ENCODE measurements around the gene DLK1. TPM values are rescaled to one million over a fixed set of nuclear protein-coding genes. Genes with fewer than 3 reads are reported as not detected.

Gene DLK1
- polyA plus RNA-seq, 1 donor from 2014 or later = not detected

DNA sequence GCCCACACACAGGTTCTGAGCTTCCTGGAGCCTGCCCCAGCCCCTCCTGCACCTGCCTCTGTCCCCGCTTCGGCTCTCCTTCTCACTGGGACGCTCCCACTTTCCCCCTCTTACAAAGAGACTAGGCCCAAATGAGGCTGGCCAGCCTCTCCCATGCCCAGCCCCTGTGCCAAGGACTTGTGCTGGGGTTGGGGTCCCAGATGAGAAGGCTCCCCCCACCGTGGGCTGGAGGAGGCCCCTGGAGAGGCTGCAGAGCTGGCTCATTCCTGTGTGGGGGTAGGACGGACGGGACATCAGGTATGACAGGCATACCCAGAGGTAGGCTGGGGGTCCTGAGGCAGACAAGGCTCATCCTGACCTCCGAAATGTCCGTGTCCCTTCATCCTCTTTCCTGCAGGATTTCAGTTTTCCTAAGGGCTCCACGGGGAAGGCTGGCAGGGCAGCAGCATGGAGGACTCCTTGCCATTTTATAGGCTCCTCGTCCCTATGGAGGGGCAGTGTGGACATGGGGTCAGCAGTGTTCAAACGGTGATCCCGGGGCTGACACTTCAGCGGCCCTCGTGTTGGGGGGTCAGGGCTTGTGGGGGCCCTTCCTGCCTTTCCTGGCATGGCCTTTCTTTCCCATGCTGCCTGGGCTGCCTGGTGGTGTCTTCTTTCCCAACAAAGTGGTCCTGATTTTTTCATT is 50.1 kb downstream of the DLK1 start:
- Mint-ChIP-seq H3K36me3 (no peaks in the 10 kb centered on the region), H3K27me3 (peaks cover 4% of the 10 kb centered on the region), H3K4me3 (no peak overlapping the region), H3K9me3 (no peaks in the 10 kb centered on the region), H3K27ac (no peak overlapping the region), H3K4me1 (no peaks in the 10 kb centered on the region)

DNA sequence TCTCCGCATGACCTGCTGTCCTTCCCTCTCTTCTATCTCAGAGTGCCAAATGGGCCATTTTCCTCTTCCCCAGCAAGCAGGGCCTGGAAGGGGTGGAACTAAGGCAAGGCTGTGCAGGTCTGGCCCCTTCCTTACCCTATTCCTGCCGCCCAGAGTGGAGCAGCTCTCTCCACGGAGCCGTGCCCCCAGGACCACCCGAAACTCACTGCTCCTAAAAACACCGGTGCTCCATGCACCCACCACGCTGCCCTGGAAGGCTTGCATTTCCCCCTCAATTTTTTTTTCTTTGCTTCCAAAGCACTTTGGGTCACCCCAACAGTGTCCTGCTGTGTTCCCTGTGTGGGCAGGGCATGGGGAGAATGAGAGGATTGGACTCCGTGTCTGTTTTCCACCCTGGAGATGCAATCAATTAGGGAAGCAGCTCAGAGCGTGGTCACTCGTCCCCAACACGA is 50.7 kb downstream of the DLK1 start:
- H3K27me3 Mint-ChIP-seq = peaks cover 4% of the 10 kb centered on the region
- H3K36me3 Mint-ChIP-seq = no peaks in the 10 kb centered on the region
- H3K4me1 Mint-ChIP-seq = no peaks in the 10 kb centered on the region
- no peak overlapping the region for H3K27ac Mint-ChIP-seq
- H3K4me3 Mint-ChIP-seq = no peak overlapping the region
- no peaks in the 10 kb centered on the region for H3K9me3 Mint-ChIP-seq

DNA sequence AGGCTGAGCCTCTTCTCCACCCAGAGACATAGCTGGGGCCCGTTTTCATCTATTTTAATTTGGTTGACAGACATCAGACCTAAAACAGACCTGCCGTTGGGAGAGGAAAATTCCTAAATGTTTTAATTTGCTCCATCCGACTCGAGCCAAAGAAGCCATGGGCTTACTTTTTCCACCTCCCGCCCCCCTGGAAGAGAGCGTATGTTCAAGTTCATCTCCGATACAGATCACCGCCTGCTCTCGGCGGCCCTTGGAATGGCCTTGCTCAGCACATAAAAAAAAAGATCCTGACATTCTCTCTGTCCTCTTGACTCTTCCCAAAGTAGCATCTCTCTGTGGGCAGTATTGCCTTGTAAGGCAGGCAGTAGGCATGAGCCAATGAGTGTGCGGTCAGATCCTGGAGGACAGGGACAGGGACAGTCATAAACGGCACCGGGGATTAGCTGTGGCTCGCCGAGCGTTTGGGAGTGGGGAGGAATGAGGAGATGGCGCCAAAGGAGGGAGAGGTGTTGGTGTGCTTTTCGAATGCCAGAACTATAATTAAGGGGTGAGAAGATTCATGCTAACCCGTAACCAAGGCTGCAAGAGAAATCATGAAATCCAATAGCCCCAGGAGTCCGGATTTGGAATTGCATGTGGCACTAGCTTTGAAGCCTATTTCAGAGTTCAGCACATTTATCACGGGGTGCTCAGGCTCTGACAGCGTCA is 51.3 kb downstream of the DLK1 start:
- no peaks in the 10 kb centered on the region for H3K36me3 Mint-ChIP-seq
- H3K9me3 Mint-ChIP-seq = no peaks in the 10 kb centered on the region
- no peak overlapping the region for H3K27ac Mint-ChIP-seq
- no peaks in the 10 kb centered on the region for H3K4me1 Mint-ChIP-seq
- peak overlapping the region in 1 of 4 donors; percentile 63 for H3K4me3 Mint-ChIP-seq
- peaks cover 4% of the 10 kb centered on the region for H3K27me3 Mint-ChIP-seq

DNA sequence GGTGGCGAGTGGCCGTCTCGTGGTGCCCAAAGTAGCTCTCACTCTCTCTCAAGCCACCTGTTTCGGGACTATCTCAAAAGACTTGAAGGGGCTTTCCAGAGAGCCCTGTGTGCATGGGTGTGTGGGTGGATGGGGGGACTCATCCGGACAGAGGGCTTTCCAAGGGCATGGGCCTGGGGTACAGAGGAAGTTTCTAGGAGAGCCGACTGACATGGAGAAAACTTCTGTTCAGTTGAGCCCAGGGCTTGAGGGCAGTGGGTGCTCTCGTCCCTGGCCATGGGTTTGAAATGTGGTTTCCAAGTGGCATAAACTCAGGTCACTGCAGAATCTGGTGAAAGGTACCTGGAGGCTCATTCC is 51.8 kb downstream of the DLK1 start:
- Mint-ChIP-seq H3K27me3 (peaks cover 4% of the 10 kb centered on the region), H3K36me3 (no peaks in the 10 kb centered on the region), H3K4me3 (no peak overlapping the region), H3K4me1 (no peaks in the 10 kb centered on the region), H3K27ac (no peak overlapping the region), H3K9me3 (no peaks in the 10 kb centered on the region)

DNA sequence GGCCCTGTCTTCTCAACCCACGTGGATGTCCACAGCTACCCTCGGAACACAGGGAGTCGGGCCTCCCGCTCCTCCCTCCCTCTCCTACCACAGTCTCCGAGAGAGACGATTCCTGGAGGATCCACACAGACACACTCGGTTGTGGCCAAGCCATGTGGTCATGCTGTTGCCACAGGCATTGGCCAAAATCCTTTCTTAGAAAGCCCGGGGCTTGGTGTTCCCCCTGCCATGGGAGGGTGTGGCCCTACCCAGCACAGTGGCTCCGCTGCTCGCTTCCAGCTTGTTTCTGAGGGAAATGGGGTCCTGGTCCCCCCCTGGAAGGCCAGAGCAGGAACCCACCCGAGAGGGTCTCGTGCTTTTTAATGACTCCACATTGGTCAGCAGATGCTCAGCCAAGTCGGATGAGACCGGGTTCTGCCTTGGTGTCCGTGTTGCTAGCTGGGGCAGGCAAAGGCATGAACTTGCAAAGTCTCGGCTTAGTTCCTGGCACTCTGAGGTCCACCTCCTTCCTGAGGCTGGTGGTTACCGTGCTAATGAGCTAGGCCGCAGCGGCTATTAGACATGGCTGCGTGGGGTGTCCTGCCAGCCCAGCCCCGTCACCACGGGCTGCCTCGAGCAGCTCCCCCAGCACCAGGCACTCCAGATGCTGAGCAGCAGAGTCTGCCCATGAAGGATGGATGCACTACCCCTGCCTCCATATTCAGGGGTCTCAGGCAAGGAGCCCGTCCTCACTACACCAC is 52.4 kb downstream of the DLK1 start:
- Mint-ChIP-seq H3K27me3 (peaks cover 1% of the 10 kb centered on the region), H3K9me3 (no peaks in the 10 kb centered on the region), H3K4me3 (no peak overlapping the region), H3K27ac (no peak overlapping the region), H3K36me3 (no peaks in the 10 kb centered on the region), H3K4me1 (no peaks in the 10 kb centered on the region)

DNA sequence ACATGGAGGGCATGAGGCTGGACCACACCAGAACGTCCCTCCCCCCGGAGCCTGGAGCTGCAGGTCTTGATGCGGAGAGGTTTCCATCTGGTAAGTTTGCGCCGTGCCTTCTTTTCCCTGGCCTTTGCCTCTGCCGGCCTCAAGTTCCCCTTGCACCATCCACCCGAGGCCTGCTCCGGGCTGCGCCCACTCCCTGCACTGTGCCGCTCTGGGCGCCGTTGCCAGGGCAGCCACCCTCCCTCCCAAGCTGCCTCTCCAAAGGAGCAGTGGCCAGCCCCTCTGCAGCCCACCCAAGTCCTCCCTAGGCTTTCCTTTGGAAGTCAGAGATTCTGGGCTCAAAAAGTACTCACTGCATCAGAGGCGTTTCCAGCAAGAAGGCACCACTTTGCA is 53.0 kb downstream of the DLK1 start:
- peaks cover 1% of the 10 kb centered on the region for H3K27me3 Mint-ChIP-seq
- H3K36me3 Mint-ChIP-seq = no peaks in the 10 kb centered on the region
- H3K4me1 Mint-ChIP-seq = no peaks in the 10 kb centered on the region
- no peak overlapping the region for H3K27ac Mint-ChIP-seq
- no peak overlapping the region for H3K4me3 Mint-ChIP-seq
- no peaks in the 10 kb centered on the region for H3K9me3 Mint-ChIP-seq

DNA sequence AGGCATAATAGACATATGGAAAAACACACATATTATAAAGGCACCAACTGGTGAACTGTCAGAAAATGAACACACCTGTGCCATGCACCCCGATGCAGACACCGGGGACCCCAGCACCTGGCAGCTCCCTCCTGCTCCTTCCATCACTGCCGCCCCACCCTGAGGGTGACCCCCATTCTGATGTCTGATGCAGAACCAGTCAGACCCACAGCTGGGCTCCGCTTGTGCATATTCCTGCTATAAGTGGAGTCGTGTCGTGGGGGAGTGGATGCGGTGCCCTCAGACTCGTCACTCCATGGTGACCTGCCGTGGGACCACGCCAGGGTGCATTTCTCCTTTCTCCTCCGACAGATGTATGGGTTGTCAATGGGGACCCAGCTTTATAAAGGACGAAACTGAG is 53.6 kb downstream of the DLK1 start:
- Mint-ChIP-seq H3K4me1 (no peaks in the 10 kb centered on the region), H3K36me3 (no peaks in the 10 kb centered on the region), H3K9me3 (no peaks in the 10 kb centered on the region), H3K27ac (no peak overlapping the region), H3K27me3 (peaks cover 4% of the 10 kb centered on the region), H3K4me3 (no peak overlapping the region)

DNA sequence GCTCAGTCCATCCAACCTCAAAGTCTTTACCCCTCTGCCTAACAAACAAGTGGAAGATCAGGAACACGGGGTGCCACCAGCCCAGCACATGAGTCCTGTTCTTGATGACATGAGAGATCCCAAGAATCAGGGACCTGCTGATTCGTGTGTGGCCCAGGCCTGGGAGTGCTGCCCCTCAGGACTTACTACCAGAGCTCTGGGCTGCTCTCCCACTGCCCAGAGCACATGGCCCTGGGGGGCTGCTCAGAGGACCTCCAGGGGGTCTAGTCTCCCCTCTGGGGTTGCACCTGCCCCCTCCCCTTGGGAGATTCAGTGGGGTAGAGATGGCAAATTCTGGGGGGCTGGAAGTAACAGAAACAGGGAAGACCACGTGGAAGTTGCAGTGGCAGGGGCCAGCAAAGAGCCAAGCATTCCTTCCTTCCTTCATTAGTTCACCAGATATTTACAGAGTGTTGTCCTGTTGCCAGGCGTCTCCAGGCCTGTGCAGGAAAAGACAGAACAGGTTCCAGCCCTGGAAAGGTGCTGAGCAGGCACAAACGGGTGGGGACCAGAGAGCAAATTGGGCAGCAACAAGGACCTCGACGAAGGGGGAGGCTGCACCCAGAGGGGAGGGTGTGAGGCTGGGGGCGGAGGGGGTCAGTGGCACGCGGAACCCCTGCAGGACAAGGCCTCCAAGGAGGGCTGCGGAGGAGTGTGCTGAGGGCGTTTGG is 54.1 kb downstream of the DLK1 start:
- Mint-ChIP-seq H3K27ac (no peak overlapping the region), H3K4me3 (no peak overlapping the region), H3K4me1 (no peaks in the 10 kb centered on the region), H3K9me3 (no peaks in the 10 kb centered on the region), H3K27me3 (peaks cover 5% of the 10 kb centered on the region), H3K36me3 (no peaks in the 10 kb centered on the region)

DNA sequence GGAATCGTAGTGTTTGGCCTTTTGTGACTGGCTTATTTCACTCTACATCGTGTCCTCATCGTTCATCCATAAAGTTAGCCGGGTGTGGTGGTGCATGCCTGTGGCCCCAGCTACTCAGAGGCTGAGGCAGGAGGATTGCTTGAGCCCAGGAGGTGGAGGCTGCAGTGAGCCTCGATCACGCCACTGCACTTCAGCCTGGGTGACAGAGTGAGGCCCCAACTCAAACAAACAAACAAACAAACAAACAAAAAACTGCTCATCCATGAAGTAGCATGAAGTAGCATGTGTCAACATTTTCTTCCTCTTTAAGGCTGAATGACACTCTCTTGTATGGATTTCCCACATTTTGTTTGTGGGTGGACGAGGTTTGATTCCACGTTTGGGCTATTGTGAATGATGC is 55.3 kb downstream of the DLK1 start:
- H3K9me3 Mint-ChIP-seq = no peaks in the 10 kb centered on the region
- H3K36me3 Mint-ChIP-seq = no peaks in the 10 kb centered on the region
- H3K4me1 Mint-ChIP-seq = no peaks in the 10 kb centered on the region

DNA sequence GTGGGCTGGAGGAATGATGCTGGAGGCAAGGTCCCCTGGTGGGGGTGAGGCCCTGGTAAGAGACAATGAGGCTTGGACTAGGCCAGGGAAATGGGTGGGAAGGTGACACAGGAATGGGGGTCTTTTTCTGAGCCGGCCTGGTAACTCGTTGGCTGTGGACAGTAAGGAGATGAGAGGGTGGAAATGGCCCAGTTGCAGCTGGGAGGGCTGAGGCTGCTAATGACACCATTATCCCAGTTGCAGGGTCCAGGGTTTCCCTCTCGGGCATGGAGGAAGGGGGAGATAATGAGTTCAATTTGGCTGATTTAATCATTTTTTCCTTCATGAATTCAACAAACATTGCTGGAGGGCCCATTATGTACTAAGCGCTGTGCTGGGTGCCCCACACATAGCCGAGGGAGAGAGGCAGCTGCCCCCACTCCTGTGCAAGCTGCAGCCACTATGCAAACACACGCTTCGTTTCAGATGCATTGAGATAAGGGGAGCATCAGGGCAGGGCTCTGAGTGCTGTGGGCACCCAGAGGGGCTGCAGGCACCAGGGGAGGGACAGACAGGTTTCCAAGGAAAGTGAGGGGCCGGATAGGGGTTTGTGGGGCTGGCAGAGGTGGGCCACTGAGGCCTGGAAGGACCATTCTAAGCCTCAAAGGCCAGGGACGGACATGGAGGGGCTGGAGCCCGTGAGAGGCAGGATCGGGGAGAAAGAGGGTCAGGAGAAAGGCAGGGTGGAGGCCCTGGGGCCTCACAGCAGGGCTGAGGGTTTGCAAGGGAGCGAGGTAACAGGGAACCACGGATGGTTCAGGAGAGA is 56.0 kb downstream of the DLK1 start:
- Mint-ChIP-seq H3K9me3 (no peaks in the 10 kb centered on the region), H3K4me1 (no peaks in the 10 kb centered on the region), H3K36me3 (no peaks in the 10 kb centered on the region), H3K27ac (no peak overlapping the region), H3K27me3 (peaks cover 4% of the 10 kb centered on the region), H3K4me3 (no peak overlapping the region)

More for the DNA sequence above, 55.3 kb downstream of the DLK1 start:
- H3K4me3 Mint-ChIP-seq = no peak overlapping the region
- peak overlapping the region in 1 of 3 donors; percentile 50 for H3K27ac Mint-ChIP-seq
- peaks cover 4% of the 10 kb centered on the region for H3K27me3 Mint-ChIP-seq

DNA sequence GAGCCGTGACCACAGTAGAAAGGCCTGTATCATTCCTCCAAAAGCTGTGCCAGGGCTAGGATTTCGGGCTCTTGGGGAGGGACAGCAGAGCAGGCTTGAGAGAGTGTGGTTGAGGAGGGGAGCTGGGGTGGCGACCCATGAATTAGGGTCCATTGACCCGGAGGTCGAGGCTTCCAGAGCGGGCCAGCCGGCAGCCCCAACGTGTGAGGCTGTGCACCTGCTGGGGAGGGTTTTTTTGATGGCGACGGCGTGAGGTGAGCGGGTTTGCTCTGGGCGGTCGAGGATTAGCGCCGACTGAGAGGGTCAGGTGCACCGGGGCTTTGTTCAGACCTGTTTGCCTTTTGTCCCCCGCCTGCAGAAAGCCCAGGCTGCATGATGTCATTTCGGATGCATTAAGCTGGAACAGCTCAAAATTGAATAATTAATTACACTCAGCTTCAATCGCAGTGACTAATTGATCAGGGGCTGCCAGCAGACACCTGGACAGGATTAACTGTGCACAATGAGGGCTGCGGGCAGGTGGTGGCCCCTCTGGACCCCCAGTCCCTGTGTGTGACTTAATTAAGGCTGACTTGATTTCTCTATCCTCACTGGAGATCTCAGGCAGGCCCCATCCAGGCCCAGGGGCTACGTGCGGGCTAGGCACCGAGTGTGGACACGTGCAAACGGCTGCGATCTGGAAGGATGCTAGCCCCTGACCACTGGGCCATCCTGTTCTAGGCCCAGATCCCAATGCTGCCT is 57.1 kb downstream of the DLK1 start:
- H3K4me3 Mint-ChIP-seq = no peak overlapping the region
- H3K9me3 Mint-ChIP-seq = no peaks in the 10 kb centered on the region
- H3K36me3 Mint-ChIP-seq = no peaks in the 10 kb centered on the region
- no peak overlapping the region for H3K27ac Mint-ChIP-seq
- peaks cover 4% of the 10 kb centered on the region for H3K27me3 Mint-ChIP-seq
- no peaks in the 10 kb centered on the region for H3K4me1 Mint-ChIP-seq

DNA sequence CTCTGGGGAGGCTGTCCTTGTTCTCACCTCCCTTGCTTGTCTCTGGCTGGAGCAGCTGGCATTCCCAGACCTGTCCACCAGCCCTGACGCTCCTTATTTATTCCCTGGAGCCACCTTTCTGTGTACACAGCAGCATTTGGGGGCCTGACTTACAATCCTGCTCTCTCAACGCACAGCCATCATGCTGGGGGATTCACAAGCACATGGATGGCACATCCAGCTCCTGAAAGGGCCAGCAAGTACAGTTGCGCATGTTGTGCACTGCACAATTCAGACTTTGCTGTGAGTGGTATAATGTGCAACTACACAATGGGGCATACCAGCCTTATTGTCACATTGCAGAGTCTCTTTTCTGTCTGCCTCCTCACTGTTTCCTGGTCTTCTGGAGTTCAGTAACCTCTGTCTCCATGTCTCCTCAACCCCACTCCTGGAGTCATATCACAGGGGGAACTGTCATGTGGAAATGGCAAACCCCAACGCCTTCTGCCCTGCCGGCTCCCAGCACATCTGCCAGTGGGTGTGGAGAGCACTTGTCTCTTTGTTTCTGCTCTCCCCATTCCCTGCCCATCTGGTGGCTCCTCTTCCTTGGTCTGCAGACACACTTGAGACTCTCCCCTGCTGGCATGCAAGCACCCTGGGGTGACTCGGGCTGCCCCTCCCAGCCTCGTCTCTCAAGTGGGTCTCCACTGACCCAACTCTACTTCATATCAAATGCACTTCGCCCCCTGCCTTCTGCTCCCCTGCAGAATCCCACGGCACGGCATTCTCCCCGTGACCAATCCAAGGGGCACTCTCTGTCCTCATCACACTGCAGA is 58.0 kb downstream of the DLK1 start:
- H3K27me3 Mint-ChIP-seq = peaks cover 4% of the 10 kb centered on the region
- no peaks in the 10 kb centered on the region for H3K9me3 Mint-ChIP-seq
- no peak overlapping the region for H3K27ac Mint-ChIP-seq
- no peaks in the 10 kb centered on the region for H3K4me1 Mint-ChIP-seq
- H3K36me3 Mint-ChIP-seq = no peaks in the 10 kb centered on the region
- no peak overlapping the region for H3K4me3 Mint-ChIP-seq

DNA sequence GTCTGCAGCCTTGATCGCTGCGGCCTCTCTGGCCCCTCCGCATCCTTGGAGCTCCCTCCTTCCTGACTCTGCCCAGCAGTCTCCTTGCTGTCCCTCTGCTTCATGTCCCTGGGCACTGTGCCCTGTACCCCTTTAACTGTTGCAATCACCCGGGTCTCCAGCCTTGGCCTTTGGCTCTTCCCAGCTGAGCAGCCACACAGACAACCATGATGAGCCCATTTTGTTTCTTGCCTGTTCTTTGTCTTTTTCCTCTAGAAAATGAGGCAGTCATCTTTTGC is 58.6 kb downstream of the DLK1 start:
- H3K36me3 Mint-ChIP-seq = no peaks in the 10 kb centered on the region
- H3K4me3 Mint-ChIP-seq = no peak overlapping the region
- H3K27me3 Mint-ChIP-seq = peaks cover 4% of the 10 kb centered on the region
- no peaks in the 10 kb centered on the region for H3K4me1 Mint-ChIP-seq
- H3K9me3 Mint-ChIP-seq = no peaks in the 10 kb centered on the region
- H3K27ac Mint-ChIP-seq = no peak overlapping the region

Measured in IgD-negative memory B cell (primary cell).